CD14-positive monocyte (primary cell): ENCODE measurements around the gene DTD1. TPM values are rescaled to one million over a fixed set of nuclear protein-coding genes. Genes with fewer than 3 reads are reported as not detected.

Experiments
- DNase-seq, 3 donors: peaks; one replicate each; pipeline ENCODE4 v3.0.0-alpha.2; 2011 to 2022
- H2AFZ ChIP-seq: 2 replicates; pipeline ENCODE4 v1.6.0; 2012; ENCODE audit warnings: mild to moderate bottlenecking, low read depth, low read length, inconsistent platforms; ENCODE audit not compliant: insufficient read depth, poor library complexity, severe bottlenecking
- H3K27ac ChIP-seq, 2 donors: 1 replicate in 1 of 2; 2 replicates in 1 of 2; pipeline ENCODE4 v1.5.1; 2012 to 2013; ENCODE audit warnings: low read length in 2 of 2, control low read depth in 1 of 2, inconsistent platforms in 1 of 2, low read depth in 1 of 2, mild to moderate bottlenecking in 1 of 2
- H3K27me3 ChIP-seq, 2 donors: one replicate each; pipeline versions ENCODE4 v1.6.0 to v1.6.1; 2011 to 2013; ENCODE audit warnings: low read length in 2 of 2; ENCODE audit not compliant: control insufficient read depth in 2 of 2, insufficient read depth in 2 of 2
- H3K36me3 ChIP-seq, 2 donors: replicated peaks in 1 of 2; 1 replicate in 1 of 2; 2 replicates in 1 of 2; pipeline versions ENCODE4 v1.5.1 to v1.6.1; 2012 to 2013; ENCODE audit warnings: low read length in 2 of 2, control low read depth in 1 of 2, inconsistent platforms in 1 of 2, mild to moderate bottlenecking in 1 of 2; ENCODE audit not compliant: insufficient read depth in 2 of 2, control insufficient read depth in 1 of 2
- H3K4me1 ChIP-seq, 2 donors: 1 replicate in 1 of 2; 2 replicates in 1 of 2; pipeline versions ENCODE4 v1.5.1 to v1.6.1; 2012 to 2013; ENCODE audit warnings: low read length in 2 of 2, control low read depth in 1 of 2, inconsistent platforms in 1 of 2, mild to moderate bottlenecking in 1 of 2, moderate library complexity in 1 of 2; ENCODE audit not compliant: insufficient read depth in 2 of 2, control insufficient read depth in 1 of 2
- H3K4me2 ChIP-seq: replicated peaks from 2 replicates; pipeline ENCODE3; 2012; ENCODE audit warnings: low read length, moderate library complexity, mild to moderate bottlenecking; ENCODE audit not compliant: poor library complexity, severe bottlenecking; ENCODE audit errors: extremely low read depth
- H3K4me3 ChIP-seq, 3 experiments: fragments of 200-600 bp in 1 of 3; sonication (generic) in 1 of 3; replicated peaks in 1 of 3; 1 replicate in 2 of 3; 2 replicates in 1 of 3; pipeline ENCODE4 v1.5.1; 2011 to 2013; ENCODE audit warnings: low read length in 3 of 3, mild to moderate bottlenecking in 3 of 3, control low read depth in 2 of 3, low read depth in 2 of 3, inconsistent platforms in 1 of 3, moderate library complexity in 1 of 3
- H3K79me2 ChIP-seq: 2 replicates; pipeline ENCODE4 v1.6.0; 2012; ENCODE audit warnings: mild to moderate bottlenecking, control low read depth, inconsistent platforms, low read length, moderate library complexity; ENCODE audit not compliant: insufficient read depth
- H3K9ac ChIP-seq: 2 replicates; pipeline ENCODE4 v1.6.0; 2017; ENCODE audit warnings: low read length, mild to moderate bottlenecking; ENCODE audit not compliant: insufficient read depth, poor library complexity, severe bottlenecking
- H3K9me3 ChIP-seq, 2 donors: replicated peaks in 1 of 2; 1 replicate in 1 of 2; 2 replicates in 1 of 2; pipeline versions ENCODE4 v1.5.1 to v1.6.1; 2012 to 2013; ENCODE audit warnings: low read length in 2 of 2, control low read depth in 1 of 2; ENCODE audit not compliant: control insufficient read depth in 1 of 2, insufficient read depth in 1 of 2
- H4K20me1 ChIP-seq: 2 replicates; pipeline ENCODE4 v1.6.0; 2012; ENCODE audit warnings: mild to moderate bottlenecking, low read length, control low read depth, moderate library complexity; ENCODE audit not compliant: insufficient read depth
- H3K27ac Mint-ChIP-seq, 7 donors: one replicate each; pipeline ENCODE4 v1.8.0; 2020; ENCODE audit warnings: mild to moderate bottlenecking in 7 of 7, mixed read lengths in 7 of 7, moderate library complexity in 6 of 7, inconsistent platforms in 2 of 7
- H3K27me3 Mint-ChIP-seq, 3 donors: one replicate each; pipeline ENCODE4 v1.8.0; 2021 to 2022; ENCODE audit warnings: low read depth in 3 of 3, mild to moderate bottlenecking in 3 of 3, mixed read lengths in 3 of 3, moderate library complexity in 3 of 3, inconsistent platforms in 1 of 3
- H3K36me3 Mint-ChIP-seq, 2 donors: one replicate each; pipeline ENCODE4 v1.8.0; 2020; ENCODE audit warnings: mixed read lengths in 2 of 2, inconsistent platforms in 1 of 2, mild to moderate bottlenecking in 1 of 2
- H3K4me1 Mint-ChIP-seq: one replicate; pipeline ENCODE4 v1.8.0; 2020; ENCODE audit warnings: mild to moderate bottlenecking, mixed read lengths
- H3K4me3 Mint-ChIP-seq, 2 donors: one replicate each; pipeline ENCODE4 v1.8.0; 2020; ENCODE audit warnings: mild to moderate bottlenecking in 2 of 2, mixed read lengths in 2 of 2, moderate library complexity in 1 of 2
- H3K9me3 Mint-ChIP-seq, 7 donors: one replicate each; pipeline ENCODE4 v1.8.0; 2020 to 2022; ENCODE audit warnings: mixed read lengths in 7 of 7, mild to moderate bottlenecking in 6 of 7, moderate library complexity in 6 of 7, inconsistent platforms in 2 of 7
- CTCF ChIP-seq: fragments of 200-600 bp; IDR thresholded peaks from one replicate; pipeline ENCODE4 v1.8.0; 2022; ENCODE audit warnings: antibody characterized with exemption, mild to moderate bottlenecking
- WGBS: methylation state at CpG from one replicate; pipeline ENCODE4 v1.1.5; 2013; ENCODE audit warnings: missing lambda C conversion rate; ENCODE audit not compliant: insufficient coverage; 5-methylcytosine and 5-hydroxymethylcytosine counted together
- intact Hi-C, 2 donors: fragments of 100-400 bp; cut with micrococcal nuclease; formaldehyde crosslinking; loops; one replicate each; pipeline versions ENCODE4 v1.15.0 to v1.15.1; 2023
- polyA plus RNA-seq, 3 donors: library from polyadenylated mRNA; depleted of rRNA in 1 of 3; unstranded in 2 of 3; stranded (reverse) in 1 of 3; fragments of 300-500 nt in 2 of 3; fragments of >200 nt in 1 of 3; fragmentation: Illumina TruSeq in 2 of 3; gene quantifications; 1 replicate in 2 of 3; 2 replicates in 1 of 3; pipeline ENCODE4 v1.2.3, GENCODE V29; 2012 to 2021

The DTD1 gene
- polyA plus RNA-seq, 3 donors: 18.8 to 33.6 (median 26.3) TPM

- Histone ChIP-seq H3K9ac (no peak overlapping the region), H3K27ac (no peak overlapping the region), H3K4me1 (peaks cover 13 to 14% of the 10 kb centered on the region in 2 donors), H3K9me3 (no peaks in the 10 kb centered on the region), H3K79me2 (no peaks in the 10 kb centered on the region), H3K36me3 (no peaks in the 10 kb centered on the region), H4K20me1 (no peaks in the 10 kb centered on the region), H3K4me2 (no peak overlapping the region), H3K27me3 (no peaks in the 10 kb centered on the region), H3K4me3 (no peak overlapping the region), H2AFZ (no peak overlapping the region)
- Mint-ChIP-seq H3K4me1 (peaks cover 15% of the 10 kb centered on the region), H3K36me3 (no peaks in the 10 kb centered on the region), H3K27ac (no peak overlapping the region), H3K4me3 (no peak overlapping the region), H3K27me3 (peaks cover 3 to 7% (median 4%) of the 10 kb centered on the region in 3 donors), H3K9me3 (peaks cover 0 to 3% (median 0%) of the 10 kb centered on the region in 7 donors)
- DNase-seq: no peak
- TF ChIP-seq CTCF: no peak
- 100% methylated on average over 1 of the region's 2 CpGs for WGBS
- intact Hi-C loops: loop anchor here (5.0 to 10.0 kb wide), 4 partner anchors 120 to 300 kb away; partner anchors contain the start of genes DZANK1 (in 2 of the 2), POLR3F (in 2 of the 2) and ZNF133 (in 2 of the 2)
Observed at GRCh38 chr20:18585134-18585533, 2.7 kb upstream of the DTD1 start.

- DNase-seq: no peak
- H3K79me2 ChIP-seq: no peaks in the 10 kb centered on the region
- intact Hi-C loops: loop anchor here (5.0 to 10.0 kb wide), 4 partner anchors 124 to 304 kb away; partner anchors contain the start of genes DZANK1 (in 2 of the 2), POLR3F (in 2 of the 2) and ZNF133 (in 2 of the 2)
Observed at GRCh38 chr20:18588574-18588933, 700 bp downstream of the DTD1 start.

More at GRCh38 chr20:18588574-18588933, 700 bp downstream of the DTD1 start:
- Mint-ChIP-seq H3K4me1 (peaks cover 15% of the 10 kb centered on the region), H3K36me3 (no peaks in the 10 kb centered on the region), H3K4me3 (peak overlapping the region; percentile 89 to 91), H3K27me3 (peaks cover 2 to 7% (median 3%) of the 10 kb centered on the region in 3 donors), H3K27ac (peak overlapping the region in 6 of 7 donors; percentile 62 to 89 (median 85)), H3K9me3 (peaks cover 0 to 3% (median 0%) of the 10 kb centered on the region in 7 donors)
- peak overlapping the region; percentile 84 for H3K9ac ChIP-seq
- no peaks in the 10 kb centered on the region for H3K27me3 ChIP-seq
- H3K9me3 ChIP-seq: no peaks in the 10 kb centered on the region
- TF ChIP-seq CTCF: no peak
- H3K4me1 ChIP-seq: peaks cover 13 to 14% of the 10 kb centered on the region in 2 donors
- 0% methylated on average over 6 of the region's 18 CpGs for WGBS
- H4K20me1 ChIP-seq: no peaks in the 10 kb centered on the region
- H3K36me3 ChIP-seq: no peaks in the 10 kb centered on the region
- H2AFZ ChIP-seq: peak overlapping the region; percentile 81
- H3K27ac ChIP-seq: peak overlapping the region; percentile 16 to 58
- H3K4me2 ChIP-seq: peak overlapping the region; percentile 91
- peak overlapping the region; percentile 75 to 94 (median 77) for H3K4me3 ChIP-seq
